HG03060 (cell line): ENCODE results near the gene MYH7.
"Not testable (repeated sequence)": the region's sequence is repeated elsewhere in the genome, so short reads cannot be mapped to it uniquely, and the experiment has no call there.

Experiments
- ATAC-seq: cut with Tn5 transposase; IDR thresholded peaks from one replicate; pipeline ENCODE4 v1.9.1; 2021; ENCODE audit warnings: low read depth, moderate number of reproducible peaks; ENCODE audit not compliant: unreplicated experiment

The MYH7 gene

DNA sequence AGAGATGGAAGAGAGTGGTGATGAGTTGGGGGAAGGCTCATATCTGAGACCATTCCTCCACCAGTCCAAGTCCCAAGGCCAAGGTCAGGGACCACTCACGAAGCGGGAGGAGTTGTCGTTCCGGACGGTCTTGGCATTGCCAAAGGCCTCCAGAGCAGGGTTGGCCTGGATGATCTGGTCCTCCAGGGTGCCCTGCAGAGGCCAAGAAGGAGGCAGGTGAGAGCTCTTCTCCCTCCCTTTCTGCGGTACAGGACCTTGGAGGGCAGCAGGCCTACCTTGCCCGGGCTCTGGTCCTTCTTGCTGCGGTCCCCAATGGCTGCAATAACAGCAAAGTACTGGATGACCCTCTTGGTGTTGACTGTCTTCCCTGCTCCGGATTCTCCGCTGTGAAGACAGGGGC is 4.0 kb downstream of the MYH7 start:
- no peak for ATAC-seq

GRCh38 chr14:23430723-23431085 is 4.8 kb downstream of the MYH7 start:
- no peak for ATAC-seq

- ATAC-seq = no peak
Observed at GRCh38 chr14:23430016-23430722, 5.3 kb downstream of the MYH7 start.

DNA sequence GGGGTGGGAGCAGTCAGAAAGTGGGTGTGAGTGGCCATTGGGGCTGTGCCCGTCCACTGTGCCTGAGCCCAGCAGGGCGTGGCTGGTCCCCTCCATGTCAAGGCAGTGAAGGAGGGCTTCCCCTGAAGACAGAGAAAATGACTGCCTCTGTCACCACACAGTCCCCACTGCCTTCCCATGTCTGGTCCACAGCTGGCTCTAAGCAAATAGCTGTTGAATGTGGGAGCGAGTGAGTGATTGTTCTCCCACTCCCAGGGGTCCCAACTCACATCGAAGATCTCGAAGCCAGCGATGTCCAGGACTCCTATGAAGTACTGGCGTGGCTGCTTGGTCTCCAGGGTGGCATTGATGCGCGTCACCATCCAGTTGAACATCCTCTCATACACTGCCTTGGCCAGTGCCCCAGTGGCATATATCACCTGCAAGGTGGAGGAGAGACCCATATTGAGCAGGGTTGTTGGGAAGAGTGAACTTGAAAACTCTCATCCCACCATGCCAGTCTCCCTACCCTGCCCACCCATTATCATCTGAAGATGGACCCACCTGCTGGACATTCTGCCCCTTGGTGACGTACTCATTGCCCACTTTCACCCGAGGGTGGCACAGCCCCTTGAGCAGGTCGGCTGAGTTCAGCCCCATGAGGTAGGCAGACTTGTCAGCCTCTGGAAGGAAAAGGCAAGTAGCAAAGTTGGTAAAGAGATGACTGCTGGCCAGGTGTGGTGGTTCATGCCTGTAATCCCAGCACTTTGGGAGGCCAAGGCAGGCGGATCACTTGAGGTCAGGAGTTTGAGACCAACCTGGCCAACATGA is 6.6 kb downstream of the MYH7 start:
- no peak for ATAC-seq

DNA sequence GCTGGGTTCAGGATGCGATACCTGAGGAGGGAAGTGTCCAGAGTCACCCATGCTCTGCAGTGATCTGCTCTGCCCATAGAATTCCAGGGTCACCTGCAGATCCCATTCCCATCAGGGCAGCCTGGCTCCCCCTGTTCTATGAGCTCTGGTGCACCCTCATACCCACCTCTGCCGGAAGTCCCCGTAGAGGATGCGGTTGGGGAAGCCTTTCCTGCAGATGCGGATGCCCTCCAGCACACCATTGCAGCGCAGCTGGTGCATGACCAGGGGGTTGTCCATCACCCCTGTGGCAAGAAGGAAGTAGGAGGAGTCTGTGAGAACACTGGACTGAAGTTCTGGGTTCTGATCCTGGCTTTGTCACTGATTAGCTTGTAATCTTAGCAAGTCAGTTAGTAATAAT is 9.7 kb downstream of the MYH7 start:
- ATAC-seq = not testable (repeated sequence)

DNA sequence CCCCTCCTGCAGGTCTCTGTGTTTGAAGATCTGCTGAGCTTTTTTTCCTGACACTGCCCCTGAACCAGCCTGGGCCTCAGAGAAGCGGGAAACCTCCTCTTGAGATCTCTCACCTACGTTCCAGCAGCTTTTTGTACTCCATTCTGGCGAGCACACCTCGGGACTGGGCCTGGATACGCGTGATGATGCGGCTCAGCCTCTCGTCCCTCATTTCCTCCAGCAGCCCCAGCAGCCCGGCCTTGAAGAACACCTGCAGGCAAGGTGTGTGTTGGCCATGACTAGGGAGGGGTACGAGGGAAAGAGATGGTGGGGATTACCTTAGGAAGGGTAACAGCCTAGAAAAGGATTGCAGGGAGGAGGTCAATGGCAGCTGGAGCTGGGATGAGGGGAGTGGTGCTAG is 10.3 kb downstream of the MYH7 start:
- ATAC-seq = no peak

DNA sequence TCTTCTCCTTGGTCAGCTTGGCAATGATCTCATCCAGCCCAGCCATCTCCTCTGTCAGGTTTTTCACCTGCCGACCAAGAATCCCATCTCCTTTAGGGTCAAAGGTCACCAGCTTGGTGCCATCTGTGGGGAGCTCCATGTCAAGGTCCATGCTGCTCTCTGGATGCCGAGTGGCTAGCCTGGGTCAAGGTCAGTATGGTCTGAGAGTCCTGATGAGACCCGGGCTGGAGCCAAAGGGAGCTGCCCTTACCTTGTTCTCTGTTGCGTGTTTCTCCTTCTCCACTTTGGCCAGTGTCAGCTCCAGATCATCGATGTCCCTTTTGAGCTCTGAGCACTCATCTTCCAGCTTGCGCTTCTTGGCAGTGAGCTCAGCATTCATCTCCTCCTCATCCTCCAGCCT is 11.8 kb downstream of the MYH7 start:
- ATAC-seq = no peak

GRCh38 chr14:23421594-23421993 is 13.9 kb downstream of the MYH7 start:
- no peak for ATAC-seq

DNA sequence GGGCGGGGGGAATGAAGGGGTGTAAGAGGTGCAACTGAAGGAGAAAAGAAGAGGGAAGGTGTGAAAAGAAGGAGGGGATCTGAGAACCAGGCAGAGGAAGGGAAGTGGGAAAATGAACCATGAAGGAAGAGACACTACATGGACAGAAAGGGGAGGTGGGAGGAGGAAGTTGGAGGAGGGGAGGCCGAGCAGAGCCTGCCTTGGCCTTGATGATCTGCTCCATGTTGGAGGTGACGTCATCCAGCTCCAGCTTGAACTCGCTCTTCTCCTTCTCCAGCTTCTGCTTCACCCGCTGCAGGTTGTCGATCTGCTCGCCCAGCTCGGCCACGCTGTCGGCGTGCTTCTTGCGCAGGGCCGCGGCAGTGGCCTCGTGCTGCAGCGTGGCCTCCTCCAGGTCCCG is 15.8 kb downstream of the MYH7 start:
- not testable (repeated sequence) for ATAC-seq

DNA sequence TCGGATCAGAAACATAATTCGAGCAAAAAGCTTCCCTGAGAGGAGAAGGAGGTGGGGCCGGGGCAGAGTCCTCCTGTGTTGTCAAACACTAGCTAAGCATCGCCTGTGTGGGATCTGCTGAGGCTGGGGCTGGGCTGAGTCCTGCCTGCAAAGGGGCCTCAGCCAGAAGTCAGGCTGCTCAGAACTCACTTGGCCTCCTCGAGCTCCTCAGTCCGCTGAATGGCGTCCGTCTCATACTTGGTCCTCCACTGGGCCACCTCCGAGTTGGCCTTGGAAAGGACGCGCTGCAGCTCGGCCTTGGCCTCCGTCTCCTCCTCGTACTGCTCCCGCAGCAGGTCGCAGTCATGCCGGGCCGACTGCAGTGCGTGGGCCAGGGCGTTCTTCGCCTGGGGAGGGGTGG is 17.4 kb downstream of the MYH7 start:
- ATAC-seq = no peak

DNA sequence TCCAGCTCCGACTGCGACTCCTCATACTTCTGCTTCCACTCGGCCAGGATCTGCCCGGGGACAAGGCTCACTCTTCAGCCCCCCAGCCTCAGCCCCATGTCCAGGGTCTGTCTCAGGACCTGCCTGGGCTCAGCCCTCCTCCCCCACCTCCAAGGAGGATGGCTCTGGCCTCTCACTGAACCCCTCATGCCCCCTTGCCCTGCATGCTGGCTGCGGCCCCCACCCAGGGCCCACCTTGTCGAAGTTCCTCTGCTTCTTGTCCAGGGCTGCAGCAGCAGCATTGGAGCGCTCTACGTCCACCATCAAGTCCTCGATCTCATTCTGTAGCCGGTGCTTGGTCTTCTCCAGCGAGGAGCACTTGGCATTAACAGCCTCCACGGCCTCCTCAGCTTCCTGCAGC is 18.2 kb downstream of the MYH7 start:
- ATAC-seq = not testable (repeated sequence)

- ATAC-seq = no peak
Observed at GRCh38 chr14:23416801-23417200, 18.7 kb downstream of the MYH7 start.

- no peak for ATAC-seq
Observed at GRCh38 chr14:23415821-23416778, 19.4 kb downstream of the MYH7 start.

- ATAC-seq = no peak
Observed at GRCh38 chr14:23414906-23415820, 20.3 kb downstream of the MYH7 start.

GRCh38 chr14:23414254-23414653 is 21.2 kb downstream of the MYH7 start:
- no peak for ATAC-seq

- ATAC-seq = no peak
Observed at GRCh38 chr14:23413681-23414080, 21.8 kb downstream of the MYH7 start.

DNA sequence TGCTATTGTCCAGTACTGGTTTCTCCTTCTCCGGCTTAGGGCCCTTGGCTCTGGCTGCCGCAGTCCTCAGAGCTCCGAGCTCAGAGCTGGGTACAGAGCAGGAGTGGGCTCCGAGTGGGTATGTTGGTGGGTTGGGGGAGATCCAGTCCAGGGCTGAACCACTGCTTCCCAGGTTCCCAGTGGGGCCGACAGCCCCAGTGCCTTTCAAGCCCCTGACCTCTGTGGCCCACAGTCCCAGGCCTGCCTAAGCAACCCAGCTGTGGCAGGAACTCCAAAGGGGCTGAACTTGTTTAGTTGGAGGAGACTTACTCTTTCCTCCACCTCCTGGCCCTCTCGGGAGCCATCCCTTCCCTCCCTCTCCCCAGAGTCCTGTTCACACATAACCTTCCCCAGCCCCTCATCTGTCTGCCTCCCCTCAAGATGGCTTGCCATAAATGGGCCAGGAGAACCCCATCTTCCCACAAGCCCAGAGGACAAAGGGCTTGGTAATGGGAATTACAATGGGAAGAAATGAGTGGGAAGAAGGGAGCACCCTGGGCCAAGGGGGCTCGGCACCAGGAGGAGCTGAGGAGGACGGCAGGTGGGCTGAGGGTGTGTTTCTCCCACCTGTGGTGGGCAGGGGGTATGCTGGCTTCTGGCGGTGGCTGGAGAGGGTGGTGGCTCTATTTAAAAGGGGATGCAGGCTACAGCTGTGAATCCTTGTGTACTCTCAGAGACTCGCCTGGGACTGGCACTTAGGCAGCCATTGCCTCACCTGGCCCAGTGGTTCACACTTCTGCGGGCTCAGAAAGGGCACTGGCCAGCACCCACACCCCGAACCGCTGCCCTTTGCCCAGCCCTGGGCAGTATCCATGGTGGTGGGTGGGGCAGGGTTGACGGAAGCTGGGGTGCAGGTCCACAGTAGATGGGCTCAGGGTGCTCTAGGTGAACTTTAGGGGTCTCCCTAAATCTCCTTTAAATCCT is 23.6 kb downstream of the MYH7 start:
- no peak for ATAC-seq

GRCh38 chr14:23409966-23410635 is 25.4 kb downstream of the MYH7 start:
- no peak for ATAC-seq
